ENCODE measurements around the gene TMEM260.

DNA sequence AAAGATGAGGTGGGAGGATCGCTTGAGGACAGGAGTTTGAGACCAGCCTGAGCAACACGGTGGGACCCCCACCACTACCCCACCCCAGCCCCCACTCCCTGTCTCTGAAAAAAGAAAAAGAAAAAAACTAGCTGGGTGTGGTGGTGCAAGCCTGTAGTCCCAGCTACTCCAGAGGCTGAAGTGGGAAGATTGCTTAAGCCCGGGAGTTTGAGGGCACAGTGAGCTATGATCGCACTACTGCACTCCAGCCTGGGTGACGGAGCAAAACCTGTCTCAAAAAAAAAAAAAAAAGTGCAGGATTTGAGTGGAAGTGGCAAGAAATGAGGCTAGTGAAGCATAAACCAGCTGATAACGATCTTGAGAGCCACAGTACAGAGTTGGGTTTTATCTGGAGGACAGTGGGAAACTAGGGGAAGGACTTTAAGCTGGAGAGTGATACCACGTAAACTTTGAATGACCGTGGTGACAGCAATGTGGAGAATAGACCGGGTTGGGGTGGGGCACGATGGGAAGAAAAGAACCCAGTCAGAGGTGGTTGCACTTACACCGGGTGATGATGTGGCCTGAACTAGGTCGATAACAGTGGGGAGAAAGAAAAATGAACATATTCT is 85.3 kb downstream of the TMEM260 start:
- no peak for TF ChIP-seq CTCF (IDR thresholded peaks at IDR 0.05)
- no peak for TF ChIP-seq POLR2A (IDR thresholded peaks at IDR 0.05)
